HG03045 (cell line): ENCODE measurements around the gene CTDSP2.

ENCODE experiments used
- ATAC-seq: cut with Tn5 transposase; IDR thresholded peaks from one replicate; pipeline ENCODE4 v1.9.1; 2021; ENCODE audit warnings: mild to moderate bottlenecking, moderate library complexity; ENCODE audit not compliant: unreplicated experiment

Gene CTDSP2

GRCh38 chr12:57817261-57817989 is 29.1 kb downstream of the CTDSP2 start:
- no peak for ATAC-seq

- no peak for ATAC-seq
Measured at GRCh38 chr12:57816855-57817151, 29.7 kb downstream of the CTDSP2 start.

GRCh38 chr12:57816001-57816854 is 30.3 kb downstream of the CTDSP2 start:
- ATAC-seq = no peak

GRCh38 chr12:57815177-57816000 is 31.1 kb downstream of the CTDSP2 start:
- ATAC-seq = no peak

GRCh38 chr12:57813971-57814772 is 32.4 kb downstream of the CTDSP2 start:
- no peak for ATAC-seq

GRCh38 chr12:57813111-57813970 is 33.2 kb downstream of the CTDSP2 start:
- no peak for ATAC-seq

GRCh38 chr12:57811028-57811755 is 35.3 kb downstream of the CTDSP2 start:
- ATAC-seq = no peak

- no peak for ATAC-seq
Measured at GRCh38 chr12:57810450-57810849, 36.1 kb downstream of the CTDSP2 start.

GRCh38 chr12:57809425-57809824 is 37.1 kb downstream of the CTDSP2 start:
- ATAC-seq = no peak

- ATAC-seq = no peak
Measured at GRCh38 chr12:57808351-57808750, 38.2 kb downstream of the CTDSP2 start.

GRCh38 chr12:57807285-57807684 is 39.2 kb downstream of the CTDSP2 start:
- no peak for ATAC-seq

- no peak for ATAC-seq
Measured at GRCh38 chr12:57806677-57807076, 39.9 kb downstream of the CTDSP2 start.

- no peak for ATAC-seq
Measured at GRCh38 chr12:57803319-57803893, 43.1 kb downstream of the CTDSP2 start.

- ATAC-seq = no peak
Measured at GRCh38 chr12:57802607-57803006, 43.9 kb downstream of the CTDSP2 start.

GRCh38 chr12:57800965-57801364 is 45.6 kb downstream of the CTDSP2 start:
- no peak for ATAC-seq

- ATAC-seq = no peak
Measured at GRCh38 chr12:57797933-57798332, 48.6 kb downstream of the CTDSP2 start.

- no peak for ATAC-seq
Measured at GRCh38 chr12:57796996-57797395, 49.5 kb downstream of the CTDSP2 start.

GRCh38 chr12:57795354-57795753 is 51.2 kb downstream of the CTDSP2 start:
- ATAC-seq = no peak

- ATAC-seq = no peak
Measured at GRCh38 chr12:57793920-57794319, 52.6 kb downstream of the CTDSP2 start.
